ENCODE measurements around the gene ITGA1. TPM values are rescaled to one million over a fixed set of nuclear protein-coding genes. Genes with fewer than 3 reads are reported as not detected.

Gene ITGA1
- total RNA-seq, 2 donors from 2014 or later: 125 to 169 TPM

DNA sequence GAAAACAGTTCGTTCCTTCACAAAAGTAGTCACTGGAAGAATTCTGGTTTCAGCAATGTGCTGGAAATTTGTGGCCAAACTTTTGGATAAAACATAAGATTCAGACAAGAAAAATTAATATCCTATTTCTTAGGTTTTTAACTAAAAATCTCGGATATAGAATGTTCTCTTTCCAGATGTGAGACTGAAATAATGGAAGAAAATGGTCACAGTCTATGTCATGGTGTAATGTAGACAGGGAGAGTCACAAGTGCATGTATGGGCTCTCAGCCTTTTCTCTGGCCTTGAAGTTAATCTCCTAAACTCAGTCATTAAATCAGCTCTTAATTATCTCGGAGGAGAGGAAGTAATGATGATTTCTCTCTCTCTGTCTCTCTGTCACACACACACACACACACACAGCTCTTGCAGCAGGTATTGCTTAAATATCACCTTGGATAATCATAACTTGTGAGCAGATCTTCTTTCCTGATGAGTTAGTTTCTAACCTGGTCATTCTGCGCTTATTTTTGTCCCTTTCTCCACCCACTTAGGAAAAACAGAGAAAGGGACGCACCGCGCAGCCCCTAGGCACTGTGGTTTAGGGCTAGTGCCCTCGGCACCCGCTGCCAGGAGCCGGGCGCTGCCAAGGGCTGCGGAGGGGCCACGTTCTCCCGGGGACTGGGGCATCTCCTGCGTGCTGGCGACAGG is 200.8 kb downstream of the ITGA1 start:
- peak overlapping the region; percentile 81 for H3K4me3 ChIP-seq
- no peaks in the 10 kb centered on the region for H3K27me3 ChIP-seq (replicated peaks; ENCODE audit: insufficient read depth)
- no peaks in the 10 kb centered on the region for H3K36me3 ChIP-seq
- ATAC-seq (ENCODE audit: insufficient number of reproducible peaks, low FRiP score, low read depth): no peak
- H3K27ac ChIP-seq: no peak overlapping the region
- DNase-seq (ENCODE audit: low spot score): no peak
- TF ChIP-seq, protein P1, sequence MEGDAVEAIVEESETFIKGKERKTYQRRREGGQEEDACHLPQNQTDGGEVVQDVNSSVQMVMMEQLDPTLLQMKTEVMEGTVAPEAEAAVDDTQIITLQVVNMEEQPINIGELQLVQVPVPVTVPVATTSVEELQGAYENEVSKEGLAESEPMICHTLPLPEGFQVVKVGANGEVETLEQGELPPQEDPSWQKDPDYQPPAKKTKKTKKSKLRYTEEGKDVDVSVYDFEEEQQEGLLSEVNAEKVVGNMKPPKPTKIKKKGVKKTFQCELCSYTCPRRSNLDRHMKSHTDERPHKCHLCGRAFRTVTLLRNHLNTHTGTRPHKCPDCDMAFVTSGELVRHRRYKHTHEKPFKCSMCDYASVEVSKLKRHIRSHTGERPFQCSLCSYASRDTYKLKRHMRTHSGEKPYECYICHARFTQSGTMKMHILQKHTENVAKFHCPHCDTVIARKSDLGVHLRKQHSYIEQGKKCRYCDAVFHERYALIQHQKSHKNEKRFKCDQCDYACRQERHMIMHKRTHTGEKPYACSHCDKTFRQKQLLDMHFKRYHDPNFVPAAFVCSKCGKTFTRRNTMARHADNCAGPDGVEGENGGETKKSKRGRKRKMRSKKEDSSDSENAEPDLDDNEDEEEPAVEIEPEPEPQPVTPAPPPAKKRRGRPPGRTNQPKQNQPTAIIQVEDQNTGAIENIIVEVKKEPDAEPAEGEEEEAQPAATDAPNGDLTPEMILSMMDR (IDR thresholded peaks at IDR 0.05): no peak
- no peaks in the 10 kb centered on the region for H3K9me3 ChIP-seq
- peaks cover 0 to 11% of the 10 kb centered on the region in 2 donors for H3K4me1 ChIP-seq (ENCODE audit: control insufficient read depth in 1 of 2, low read depth in 2 of 2)

DNA sequence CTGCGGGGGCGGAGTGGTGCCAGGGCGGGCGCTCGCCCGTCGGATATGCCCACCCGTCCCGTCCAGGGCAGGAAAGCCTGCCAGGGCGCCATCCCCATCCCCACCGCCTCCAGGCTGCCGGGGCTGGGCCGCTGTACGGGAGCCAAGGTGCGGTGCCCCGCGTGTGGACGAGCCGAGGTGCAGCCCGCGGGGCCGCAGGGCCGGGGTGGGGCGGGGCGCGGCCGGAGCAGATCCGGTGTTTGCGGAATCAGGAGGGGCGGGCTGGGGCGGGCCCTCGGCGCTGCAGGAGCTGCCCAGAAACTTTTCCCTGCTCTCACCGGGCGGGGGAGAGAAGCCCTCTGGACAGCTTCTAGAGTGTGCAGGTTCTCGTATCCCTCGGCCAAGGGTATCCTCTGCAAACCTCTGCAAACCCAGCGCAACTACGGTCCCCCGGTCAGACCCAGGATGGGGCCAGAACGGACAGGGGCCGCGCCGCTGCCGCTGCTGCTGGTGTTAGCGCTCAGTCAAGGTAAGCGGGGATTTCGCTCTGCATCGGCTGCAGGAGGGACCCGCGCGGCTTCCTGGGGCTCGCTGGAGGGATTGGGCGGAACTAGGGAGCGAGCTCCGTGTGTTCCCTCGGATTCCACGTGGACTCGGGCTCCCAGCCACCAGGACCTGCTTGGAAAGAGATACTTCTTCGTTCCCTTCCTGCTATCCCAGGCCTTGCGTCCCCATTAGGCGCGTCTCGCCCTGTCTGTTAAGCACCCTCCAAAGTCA is 201.5 kb downstream of the ITGA1 start, which contains the start of gene ITGA2:
Gene ITGA2 (plus strand): TSS at position 328 of the 756 bp plus-strand sequence. CDS start 117 bp downstream, at position 445.
- no peak within 1 kb of the TSS for H3K27ac ChIP-seq
- DNase-seq (ENCODE audit: low spot score) (no peak), ATAC-seq (ENCODE audit: insufficient number of reproducible peaks, low FRiP score, low read depth) (no peak)
- no peaks in the 10 kb centered on the region for H3K36me3 ChIP-seq
- no peaks in the 10 kb centered on the region for H3K27me3 ChIP-seq (replicated peaks; ENCODE audit: insufficient read depth)
- TF ChIP-seq, protein P1 (IDR thresholded peaks at IDR 0.05): no peak
- peak within 1 kb of the TSS; percentile 81 for H3K4me3 ChIP-seq
- H3K9me3 ChIP-seq: no peaks in the 10 kb centered on the region
- peaks cover 0 to 11% of the 10 kb centered on the region in 2 donors for H3K4me1 ChIP-seq (ENCODE audit: control insufficient read depth in 1 of 2, low read depth in 2 of 2)

DNA sequence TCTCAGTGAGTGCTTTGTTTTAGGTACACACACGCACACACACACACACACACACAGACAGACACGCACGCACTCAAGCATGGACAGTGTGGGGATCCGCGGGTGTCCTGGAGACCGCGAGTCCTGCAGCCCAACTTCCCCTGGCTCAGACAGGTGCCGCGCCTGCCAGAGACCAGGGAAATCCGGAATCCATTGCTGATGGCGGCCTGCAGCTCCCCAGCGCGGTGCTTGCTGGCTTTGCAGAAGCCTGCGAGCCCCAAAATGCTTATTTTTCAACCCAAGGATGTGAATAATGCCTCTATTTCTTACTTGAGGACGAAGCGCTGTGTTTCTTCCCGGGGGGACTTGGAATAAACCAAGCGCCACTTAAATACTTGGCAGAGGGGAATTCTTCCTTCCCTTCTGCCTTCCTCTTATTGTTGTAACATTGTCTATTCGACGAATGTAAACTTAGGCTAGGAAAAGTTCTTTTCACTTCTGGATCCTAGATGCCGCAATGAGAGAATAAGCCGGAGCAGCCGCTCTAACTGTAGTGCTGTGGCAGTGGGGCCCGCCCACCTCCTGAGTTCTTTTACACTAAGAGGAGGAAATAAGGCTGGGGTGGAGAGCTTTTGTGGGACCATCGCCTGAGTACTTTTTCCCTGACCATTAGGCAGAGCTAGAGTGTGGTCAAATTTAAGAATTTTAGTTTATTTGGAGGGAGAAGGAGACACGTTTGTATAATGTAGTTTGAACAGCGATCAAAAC is 202.2 kb downstream of the ITGA1 start:
- TF ChIP-seq, protein P1 (IDR thresholded peaks at IDR 0.05): peak; percentile 20
- no peaks in the 10 kb centered on the region for H3K27me3 ChIP-seq (replicated peaks; ENCODE audit: insufficient read depth)
- no peak overlapping the region for H3K27ac ChIP-seq
- no peaks in the 10 kb centered on the region for H3K36me3 ChIP-seq
- H3K9me3 ChIP-seq: no peaks in the 10 kb centered on the region
- peak overlapping the region; percentile 81 for H3K4me3 ChIP-seq
- ATAC-seq (ENCODE audit: insufficient number of reproducible peaks, low FRiP score, low read depth) (no peak), DNase-seq (ENCODE audit: low spot score) (no peak)
- peaks cover 0 to 11% of the 10 kb centered on the region in 2 donors for H3K4me1 ChIP-seq (ENCODE audit: control insufficient read depth in 1 of 2, low read depth in 2 of 2)

DNA sequence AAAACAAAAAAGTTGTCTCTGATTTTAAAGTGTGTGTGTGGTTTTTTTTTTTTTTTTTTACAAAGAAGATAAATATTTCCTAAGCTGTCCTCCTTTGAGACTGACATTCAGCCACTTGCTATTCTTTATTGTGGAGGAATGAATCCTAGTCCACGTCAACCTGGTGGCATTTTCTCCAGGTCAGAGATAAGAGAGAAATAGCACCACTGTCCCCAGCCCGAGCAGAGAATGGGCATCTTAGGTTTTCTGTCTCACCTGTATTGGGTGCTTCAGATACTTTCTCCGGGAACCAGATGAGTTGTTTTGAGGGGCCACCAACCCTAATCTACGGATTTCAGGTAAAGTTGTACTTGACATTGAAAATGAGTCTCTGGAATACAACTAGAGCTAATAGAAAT is 202.8 kb downstream of the ITGA1 start:
- no peak overlapping the region for H3K27ac ChIP-seq
- peaks cover 0 to 11% of the 10 kb centered on the region in 2 donors for H3K4me1 ChIP-seq (ENCODE audit: control insufficient read depth in 1 of 2, low read depth in 2 of 2)
- no peaks in the 10 kb centered on the region for H3K36me3 ChIP-seq
- DNase-seq (ENCODE audit: low spot score) (no peak), ATAC-seq (ENCODE audit: insufficient number of reproducible peaks, low FRiP score, low read depth) (no peak)
- TF ChIP-seq, protein P1 (IDR thresholded peaks at IDR 0.05): no peak
- peak overlapping the region; percentile 81 for H3K4me3 ChIP-seq
- H3K9me3 ChIP-seq: no peaks in the 10 kb centered on the region
- H3K27me3 ChIP-seq (replicated peaks; ENCODE audit: insufficient read depth): no peaks in the 10 kb centered on the region

DNA sequence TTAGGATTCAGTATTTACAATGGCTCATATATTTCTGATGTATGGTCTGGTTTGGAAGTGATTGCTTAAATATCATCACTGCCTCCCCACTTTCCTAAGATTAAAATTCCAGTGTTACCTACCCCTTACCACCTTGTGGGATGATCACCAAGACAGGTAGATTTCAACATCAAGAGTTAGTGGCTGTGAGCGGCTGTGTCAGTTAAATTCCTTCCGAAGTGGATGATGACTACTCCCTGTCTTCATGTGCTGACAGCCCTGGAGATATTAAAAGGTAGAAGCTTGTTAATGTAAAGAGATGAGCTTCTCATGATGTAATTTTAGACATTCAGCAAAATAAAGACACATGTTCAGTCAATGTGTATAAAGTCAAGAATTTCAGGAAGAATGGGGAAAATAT is 205.7 kb downstream of the ITGA1 start:
- H3K4me1 ChIP-seq (ENCODE audit: control insufficient read depth in 1 of 2, low read depth in 2 of 2): peaks cover 0 to 11% of the 10 kb centered on the region in 2 donors
- ATAC-seq (ENCODE audit: insufficient number of reproducible peaks, low FRiP score, low read depth): no peak
- H3K36me3 ChIP-seq: no peaks in the 10 kb centered on the region
- no peak overlapping the region for H3K4me3 ChIP-seq
- H3K27ac ChIP-seq: no peak overlapping the region
- H3K9me3 ChIP-seq: no peaks in the 10 kb centered on the region
- TF ChIP-seq, protein P1 (IDR thresholded peaks at IDR 0.05): no peak
- DNase-seq (ENCODE audit: low spot score): no peak
- no peaks in the 10 kb centered on the region for H3K27me3 ChIP-seq (replicated peaks; ENCODE audit: insufficient read depth)
